GM18498 (cell line): Measurements from ENCODE around the gene NME7.

ENCODE experiments used
- ATAC-seq: cut with Tn5 transposase; IDR thresholded peaks from one replicate; pipeline ENCODE4 v1.9.1; 2021; ENCODE audit warnings: mild to moderate bottlenecking, moderate library complexity; ENCODE audit not compliant: unreplicated experiment

Gene NME7

GRCh38 chr1:169160845-169161495 lies 206.6 kb downstream of the NME7 start:
- no peak for ATAC-seq

DNA sequence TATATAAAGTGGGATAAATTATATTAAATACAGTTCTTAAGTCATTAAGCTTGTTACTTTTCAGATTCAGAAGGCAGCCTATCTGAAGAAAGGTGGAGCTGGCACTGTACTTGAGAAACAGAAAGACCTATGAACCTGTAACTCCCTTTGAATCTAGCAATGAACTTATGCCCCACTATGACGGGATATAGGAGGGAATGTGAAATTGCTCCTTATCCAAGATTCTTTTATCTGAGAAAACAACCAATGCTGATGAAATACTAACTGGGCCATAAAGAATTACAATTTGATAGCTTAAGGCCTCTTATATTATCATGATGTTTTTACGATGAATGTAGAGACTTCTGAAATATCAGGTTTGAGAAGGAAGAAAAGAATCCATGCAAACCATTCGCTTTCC lies 211.0 kb downstream of the NME7 start:
- ATAC-seq, result no peak

GRCh38 chr1:169155675-169156074 lies 211.9 kb downstream of the NME7 start:
- ATAC-seq, result no peak

DNA sequence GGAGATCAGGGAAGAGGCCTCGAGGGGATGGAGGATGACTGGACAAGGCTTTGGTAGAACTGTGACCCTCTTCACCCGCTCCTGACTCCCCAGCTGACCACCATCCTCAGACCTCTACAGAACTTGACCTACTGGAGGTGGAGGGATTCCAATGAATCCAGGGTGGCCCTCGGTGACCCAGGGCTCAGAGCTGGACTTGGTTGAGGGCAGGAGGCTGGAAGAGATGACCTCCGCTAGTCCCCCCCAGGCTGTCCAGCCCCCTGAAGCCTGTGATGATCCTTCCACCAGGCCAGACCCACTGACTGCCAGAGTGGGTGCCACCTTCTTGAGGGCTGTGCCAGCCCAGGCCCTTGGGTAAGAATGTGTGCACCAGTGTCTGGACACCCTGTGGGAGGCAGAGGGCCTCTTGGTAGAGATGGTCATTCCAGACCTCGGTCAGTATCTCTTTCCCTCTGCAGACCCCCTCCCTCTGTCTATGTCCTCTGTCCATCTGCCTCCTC lies 216.2 kb downstream of the NME7 start:
- no peak for ATAC-seq

GRCh38 chr1:169150641-169151337 lies 216.8 kb downstream of the NME7 start:
- no peak for ATAC-seq

DNA sequence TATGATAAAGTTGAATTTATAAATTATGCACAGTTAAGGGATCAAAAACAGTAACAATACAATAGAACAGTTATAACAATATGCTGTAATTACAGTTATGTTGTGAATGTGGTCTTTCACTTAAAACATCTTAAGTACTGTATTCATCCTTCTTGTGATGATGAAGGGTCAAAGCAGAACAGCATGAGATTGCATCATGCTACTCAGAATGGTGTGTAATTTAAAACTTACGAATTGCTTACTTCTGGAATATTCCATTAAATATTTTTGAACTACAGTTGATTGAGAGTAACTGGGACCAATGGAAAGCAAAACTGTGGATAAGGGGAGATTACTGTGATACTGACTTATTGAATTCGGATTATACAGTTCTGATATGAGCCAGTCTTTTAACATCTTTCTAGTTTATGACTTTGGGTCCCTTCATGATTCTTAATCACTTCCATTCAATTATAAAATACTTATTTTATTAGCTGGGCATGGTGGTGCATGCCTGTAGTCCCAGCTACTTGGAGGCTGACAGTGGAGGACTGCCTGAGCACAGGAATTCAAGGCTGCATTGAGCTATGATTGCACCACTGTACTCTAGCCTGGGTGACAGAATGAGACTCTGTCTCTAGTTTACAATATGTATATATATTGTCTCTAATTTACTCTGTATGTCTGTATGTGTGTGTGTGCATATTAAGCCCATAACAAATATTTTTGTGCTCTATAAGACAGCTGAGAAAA lies 217.9 kb downstream of the NME7 start:
- ATAC-seq, result no peak

DNA sequence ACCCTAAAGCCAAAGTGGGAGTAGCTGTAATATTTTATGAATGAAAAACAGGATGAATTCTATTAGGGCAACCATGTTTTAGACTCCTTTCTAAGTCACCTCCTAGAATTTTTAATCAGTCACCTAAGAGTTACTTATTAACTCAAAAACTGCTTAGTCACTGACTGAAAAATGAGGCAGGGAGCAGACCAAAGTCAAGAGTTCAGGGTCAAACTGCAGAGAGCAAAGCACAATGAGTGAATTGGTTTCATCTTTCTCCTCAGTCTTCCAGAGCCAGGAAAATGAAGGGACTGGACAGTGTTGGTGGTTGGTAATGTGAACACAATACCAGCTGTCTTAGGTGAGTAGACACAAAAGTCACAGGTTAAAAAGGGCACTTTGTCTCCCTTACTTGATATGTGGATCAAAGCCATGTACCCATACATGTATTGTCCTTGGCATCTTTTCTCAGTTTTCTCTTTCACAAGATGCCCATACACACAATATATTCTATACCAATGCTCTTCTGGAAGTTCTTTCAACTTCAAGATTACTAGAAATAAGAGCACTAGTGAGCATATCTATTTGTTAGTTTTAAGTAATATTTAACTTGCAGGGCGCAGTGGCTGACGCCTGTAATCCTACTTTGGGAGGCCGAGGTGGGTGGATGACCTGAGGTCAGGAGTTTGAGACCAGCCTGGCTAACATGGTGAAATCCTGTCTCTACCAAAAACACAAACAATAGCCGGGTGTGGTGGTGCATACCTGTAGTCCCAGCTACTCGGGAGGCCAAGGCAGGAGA lies 218.9 kb downstream of the NME7 start:
- ATAC-seq, result no peak

- no peak for ATAC-seq
Measured at GRCh38 chr1:169146576-169147214, 220.9 kb downstream of the NME7 start.

GRCh38 chr1:169144941-169145626 lies 222.5 kb downstream of the NME7 start:
- ATAC-seq, result no peak

DNA sequence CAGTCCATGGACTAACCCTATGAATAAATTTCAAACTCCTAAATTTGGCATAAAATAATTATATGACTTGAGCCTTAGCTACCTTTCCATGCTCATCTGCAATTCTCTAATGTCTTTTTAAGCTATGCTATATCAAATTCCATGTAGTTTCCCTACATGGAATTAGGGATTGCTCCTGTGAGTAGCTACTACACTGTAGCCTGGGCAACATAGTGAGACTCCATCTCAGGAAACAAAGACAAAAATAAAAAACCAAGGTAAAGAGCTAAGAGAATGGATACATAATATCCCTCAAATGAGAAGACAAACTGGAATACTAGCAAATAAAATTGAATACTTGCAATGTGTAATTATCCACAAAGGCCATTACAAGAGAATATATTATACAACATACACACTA lies 223.6 kb downstream of the NME7 start:
- no peak for ATAC-seq

DNA sequence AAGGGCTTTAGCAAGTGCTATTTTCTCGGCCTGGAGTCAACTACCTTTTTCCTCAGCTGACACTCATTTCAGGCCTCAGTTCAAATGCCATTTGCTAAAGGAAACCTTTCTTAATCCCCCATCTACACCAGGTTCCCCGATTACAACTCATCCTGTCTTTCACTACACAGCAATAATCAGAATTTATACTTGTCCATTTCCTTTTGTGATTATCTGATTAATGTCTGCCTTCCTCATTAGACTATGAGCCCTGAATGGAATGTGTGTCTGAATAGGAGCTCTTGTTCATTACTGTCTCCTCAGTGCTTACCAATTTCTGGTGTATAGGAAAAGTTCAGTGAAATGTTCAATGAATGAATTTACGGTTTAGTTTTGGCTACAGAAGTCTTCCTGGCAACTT lies 224.3 kb downstream of the NME7 start:
- ATAC-seq, result no peak

DNA sequence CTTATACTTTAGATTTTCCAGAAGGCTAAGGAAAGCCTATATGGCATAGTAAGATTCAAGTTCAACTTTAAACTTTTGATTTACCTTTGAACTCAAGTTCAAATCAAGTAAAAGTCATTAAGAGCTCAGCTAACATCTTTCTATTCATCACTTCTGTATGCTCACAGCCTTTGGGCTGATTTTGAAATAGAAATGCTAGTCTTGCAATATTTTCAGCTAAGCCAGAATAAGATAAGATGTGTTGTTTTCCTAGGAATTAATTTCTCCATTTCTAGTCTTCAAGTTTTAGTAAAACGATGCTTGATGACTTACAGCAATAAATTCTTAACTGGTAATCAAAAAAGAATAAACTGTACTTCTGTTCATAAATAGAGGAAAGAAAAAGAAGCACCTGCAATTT lies 225.5 kb downstream of the NME7 start:
- no peak for ATAC-seq

DNA sequence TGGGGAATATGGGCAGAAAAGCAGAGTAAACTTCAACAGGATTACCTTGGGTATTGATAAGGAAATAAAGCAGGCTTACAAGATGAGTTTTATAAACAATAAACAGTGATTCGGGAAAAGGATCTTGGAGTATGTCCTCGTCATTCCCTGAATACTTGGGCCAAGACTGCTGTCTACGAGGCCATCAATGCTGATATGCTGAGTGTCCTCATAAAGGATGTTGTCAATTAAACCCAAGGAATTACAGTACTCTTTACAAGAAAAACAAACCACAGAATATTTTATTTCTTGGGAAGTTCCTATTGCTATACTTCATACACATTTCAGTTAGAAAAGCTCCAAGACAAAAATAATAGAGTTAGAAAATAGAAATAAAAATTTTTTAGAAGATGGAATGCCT lies 226.2 kb downstream of the NME7 start:
- ATAC-seq, result no peak

- ATAC-seq, result peak; percentile 83
Measured at GRCh38 chr1:169138866-169139670, 228.5 kb downstream of the NME7 start.

- ATAC-seq, result no peak
Measured at GRCh38 chr1:169137357-169137756, 230.2 kb downstream of the NME7 start.

DNA sequence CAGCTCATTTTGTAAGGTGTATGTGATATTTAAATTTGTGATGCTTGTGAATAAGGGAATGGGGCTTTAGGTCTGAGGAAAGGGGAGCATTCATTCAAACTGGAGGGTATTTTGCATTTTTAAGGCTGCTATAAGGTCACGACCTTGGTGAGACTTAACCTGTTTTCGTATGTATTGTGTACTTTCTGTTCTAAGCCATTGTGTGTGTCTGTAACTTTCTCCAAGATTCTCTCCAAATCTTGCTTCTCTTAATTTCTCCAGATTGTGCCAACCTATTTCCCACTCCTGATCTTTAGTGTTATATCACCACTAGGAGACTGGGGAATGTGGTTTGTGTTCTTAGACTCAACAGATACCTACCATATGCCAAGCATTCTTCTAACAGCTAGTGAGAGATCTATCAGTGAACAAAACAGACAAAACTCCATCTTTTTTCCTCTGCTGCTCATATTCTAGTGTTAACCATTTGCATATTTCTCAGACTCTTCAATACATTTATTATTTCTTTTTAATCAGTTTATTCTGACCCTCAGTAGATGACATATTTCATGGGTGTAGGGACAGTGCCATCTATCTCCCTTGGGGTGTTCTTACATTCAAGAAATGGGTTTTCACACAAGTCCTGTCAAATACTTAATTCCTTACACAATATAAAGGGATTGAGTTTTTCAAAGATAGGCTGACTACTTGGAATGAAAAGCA lies 233.6 kb downstream of the NME7 start:
- no peak for ATAC-seq

GRCh38 chr1:169133228-169133576 lies 234.4 kb downstream of the NME7 start:
- ATAC-seq, result no peak

DNA sequence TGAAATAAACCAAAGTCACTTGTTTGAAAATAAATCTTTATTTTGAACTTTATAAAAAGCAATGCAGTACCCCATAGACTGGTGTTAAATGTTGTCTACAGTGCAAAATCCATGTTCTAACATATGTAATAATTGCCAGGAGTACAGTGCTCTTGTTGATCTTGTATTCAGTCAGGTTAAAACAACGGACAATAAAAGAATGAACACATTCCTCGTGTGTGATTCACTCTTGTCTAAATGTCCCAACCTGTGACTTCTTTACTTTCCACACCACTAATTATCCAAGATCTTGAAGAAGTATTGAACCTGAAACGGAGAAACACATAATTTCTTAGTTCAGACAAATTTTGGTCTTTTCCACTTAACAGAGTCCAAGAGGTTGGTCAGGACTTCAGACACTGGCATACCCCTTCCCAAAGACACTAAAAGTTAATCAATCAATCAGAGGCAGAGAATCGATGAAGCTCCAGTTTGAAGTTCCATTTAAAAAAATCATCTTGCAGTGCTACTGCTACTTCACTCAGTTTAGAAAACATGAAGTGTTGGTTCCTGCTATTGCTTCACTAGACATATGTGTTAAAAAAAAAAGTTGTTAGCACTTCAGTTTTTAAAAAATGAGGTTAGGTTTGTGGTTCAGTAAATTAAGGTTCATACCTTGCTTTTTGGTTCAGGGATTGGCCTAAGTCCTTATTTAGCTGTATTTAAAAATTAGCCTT lies 234.9 kb downstream of the NME7 start:
- ATAC-seq, result no peak
